ENCODE data around the gene ANAPC13. TPM values are rescaled to one million over a fixed set of nuclear protein-coding genes. Genes with fewer than 3 reads are reported as not detected.

ANAPC13 gene
- polyA plus RNA-seq, 1 donor, result 60.3 TPM

DNA sequence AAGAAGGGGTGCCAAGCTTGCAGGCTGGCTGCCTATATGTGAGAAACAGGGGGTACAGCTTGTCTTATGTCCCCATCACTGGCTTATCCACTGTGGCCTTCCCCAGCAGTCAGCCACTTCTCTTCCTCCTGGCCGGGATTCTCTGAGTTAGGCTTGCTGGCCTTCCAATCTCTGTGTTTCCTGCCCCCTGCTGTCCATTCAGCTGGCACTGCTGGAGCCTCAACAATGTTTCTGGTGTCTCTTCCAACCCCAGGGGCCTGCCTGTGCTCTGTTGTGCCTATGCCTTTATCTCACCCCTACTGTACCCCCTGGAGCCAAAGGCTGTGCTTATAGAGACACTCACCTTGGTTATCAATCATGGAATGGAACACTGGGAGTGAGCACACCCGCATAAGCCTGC, 36.5 kb downstream of the ANAPC13 start:
- DNase-seq, result no peak

DNA sequence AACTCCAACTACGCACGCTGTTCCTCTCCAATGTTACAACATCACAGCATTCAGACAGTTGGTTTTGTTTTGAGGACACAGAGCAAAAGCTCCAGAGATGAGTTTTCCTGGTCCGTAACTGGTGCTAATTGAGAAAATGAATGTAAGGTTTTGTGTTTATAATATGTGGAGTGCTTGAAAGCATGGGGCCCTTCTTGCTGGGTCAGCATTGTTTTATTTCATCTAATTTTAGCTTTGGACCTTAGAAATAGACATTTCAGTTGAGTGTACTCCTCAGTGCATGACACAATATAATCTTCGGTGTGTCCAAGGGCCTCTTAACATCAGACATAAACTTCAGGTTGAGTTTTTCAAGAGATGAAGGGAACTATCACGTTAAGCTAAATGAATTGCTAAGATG, 37.1 kb downstream of the ANAPC13 start:
- no peak for DNase-seq

DNA sequence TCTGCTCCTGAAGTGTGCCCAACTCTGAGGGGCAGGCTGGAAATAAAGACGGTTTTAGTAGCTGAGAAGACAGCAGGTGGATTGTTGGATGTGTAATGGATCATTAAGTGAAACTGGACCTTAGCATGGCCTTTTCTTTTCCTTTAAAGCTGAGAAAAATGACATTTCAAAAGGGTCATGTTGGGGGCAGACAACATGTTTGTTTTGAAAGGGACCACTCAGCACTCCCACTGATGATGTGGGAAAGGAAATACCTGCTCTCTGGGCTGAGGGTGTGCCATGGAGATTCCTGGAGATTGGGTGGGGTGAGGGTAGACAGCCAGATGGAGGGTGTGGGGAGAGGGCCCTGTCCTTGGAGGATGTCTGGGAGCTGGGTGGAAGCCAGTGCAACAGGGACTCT, 38.4 kb downstream of the ANAPC13 start:
- DNase-seq, result no peak

DNA sequence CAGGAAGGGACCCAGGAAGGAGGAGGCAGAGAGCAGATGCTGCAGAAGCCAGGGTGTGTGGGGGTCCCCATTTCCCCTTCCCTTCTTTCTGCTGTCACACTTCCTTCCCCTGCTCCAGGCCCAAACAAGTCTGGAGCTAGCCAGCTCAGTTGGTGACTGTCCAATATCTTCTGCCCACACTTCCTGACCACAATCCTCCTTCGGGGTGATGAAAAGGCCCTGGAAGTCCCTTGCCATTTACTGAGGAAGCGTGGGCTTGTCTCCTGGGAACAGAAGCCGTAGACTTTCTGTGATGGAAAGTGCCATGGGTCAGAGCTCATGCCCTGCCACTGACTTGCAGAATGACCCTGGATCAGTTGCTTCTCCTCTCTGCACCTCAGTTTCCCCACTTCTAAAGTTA, 39.0 kb downstream of the ANAPC13 start:
- no peak for DNase-seq

DNA sequence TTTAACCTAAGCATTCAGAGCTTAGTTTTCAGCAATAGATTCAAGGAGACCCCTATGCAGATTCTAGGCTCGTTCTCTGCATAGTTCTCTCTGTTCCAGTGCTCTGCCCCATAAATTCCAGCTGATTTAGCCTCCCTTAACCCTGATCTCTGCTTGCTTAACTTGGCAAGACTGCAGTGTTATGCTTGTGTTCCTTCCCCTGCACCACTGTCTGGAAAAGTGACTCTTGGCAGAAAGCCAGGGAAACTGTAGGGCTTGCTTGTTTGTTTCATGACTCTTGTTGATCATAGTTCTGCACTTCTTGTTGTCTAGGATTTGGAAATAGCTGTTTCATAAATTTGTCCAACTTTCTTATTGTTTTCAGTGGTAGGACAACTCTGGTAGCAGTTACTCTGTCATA, 40.1 kb downstream of the ANAPC13 start:
- no peak for DNase-seq

DNA sequence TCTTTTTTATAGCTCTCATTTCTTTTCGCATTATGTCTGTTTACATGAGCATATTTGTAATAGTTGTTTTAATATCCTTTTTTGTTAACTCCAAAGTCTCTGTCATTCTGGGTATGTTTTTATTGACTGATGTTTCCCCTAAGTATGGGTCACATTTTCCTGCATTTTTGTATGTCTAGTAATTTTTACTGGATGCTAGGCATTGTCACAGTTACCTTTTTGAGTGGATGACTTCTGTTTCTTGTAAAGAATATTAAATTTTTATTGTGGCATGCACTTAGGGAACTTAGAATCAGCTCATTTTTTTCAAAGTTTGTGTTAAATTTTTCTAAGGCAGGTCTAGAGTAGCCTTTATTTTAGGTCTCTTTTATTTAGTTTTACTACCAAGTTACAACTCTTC, 40.7 kb downstream of the ANAPC13 start:
- no peak for DNase-seq

DNA sequence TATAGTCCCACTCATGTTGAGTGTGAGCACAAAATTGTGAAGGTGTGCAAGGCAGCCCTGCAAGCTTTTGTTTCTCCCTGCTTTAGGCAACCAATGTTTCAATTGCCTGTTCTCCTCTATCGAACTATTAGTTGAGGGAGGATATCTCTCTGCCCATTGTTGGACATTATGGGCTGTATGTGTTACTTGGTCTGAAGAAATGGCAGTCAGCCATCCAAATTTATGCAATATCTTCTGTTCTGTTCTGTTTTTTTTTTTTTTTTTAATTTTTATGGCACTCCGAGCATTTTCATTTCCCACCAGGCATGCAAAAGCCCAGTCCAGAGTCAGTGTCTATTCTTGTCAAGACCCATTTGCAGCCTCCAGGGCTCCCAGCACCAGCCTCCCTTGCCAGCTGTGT, 44.0 kb downstream of the ANAPC13 start:
- DNase-seq, result no peak

DNA sequence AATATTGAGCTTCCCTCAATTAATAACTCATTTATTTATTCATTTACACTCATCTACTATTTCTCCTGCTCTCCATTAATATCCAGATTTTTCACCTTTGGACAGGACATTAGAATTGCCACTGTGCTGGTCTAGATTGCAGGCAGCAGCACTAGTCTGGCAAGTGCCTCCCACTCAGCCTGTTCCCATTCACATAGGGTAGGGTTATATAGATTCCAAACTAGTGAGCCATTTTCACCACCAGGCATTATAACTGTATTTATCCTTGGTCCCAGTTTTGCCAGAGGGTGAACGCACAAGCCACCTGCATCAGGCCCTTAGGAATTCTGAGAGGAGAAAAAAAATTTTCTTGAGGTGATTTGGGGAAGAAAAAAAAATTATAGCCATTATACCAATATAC, 44.5 kb downstream of the ANAPC13 start:
- DNase-seq, result no peak

DNA sequence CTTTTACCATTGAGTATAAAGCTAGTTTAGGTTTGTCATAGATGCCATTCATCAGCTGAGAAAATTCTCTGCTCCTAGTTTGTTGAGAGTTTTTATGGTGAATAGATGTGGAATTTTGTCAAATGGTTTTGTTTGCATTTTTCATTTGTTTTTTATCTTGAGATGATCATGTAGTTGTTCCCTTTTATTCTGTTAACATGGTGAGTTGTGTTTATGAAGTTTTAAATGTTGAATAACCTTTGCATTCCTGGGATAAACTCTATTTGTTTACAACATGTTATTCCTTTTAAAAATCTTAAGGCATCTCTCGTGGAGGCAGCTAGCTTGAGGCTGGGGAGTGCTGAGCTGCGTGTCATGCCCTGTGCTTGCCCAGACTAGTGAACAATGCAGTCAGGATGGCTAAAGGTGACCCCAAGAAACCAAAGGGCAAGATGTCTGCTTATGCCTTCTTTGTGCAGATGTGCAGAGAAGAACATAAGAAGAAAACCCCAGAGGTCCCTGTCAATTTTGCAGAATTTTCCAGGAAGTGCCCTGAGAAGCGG, 48.5 kb downstream of the ANAPC13 start:
- no peak for DNase-seq

DNA sequence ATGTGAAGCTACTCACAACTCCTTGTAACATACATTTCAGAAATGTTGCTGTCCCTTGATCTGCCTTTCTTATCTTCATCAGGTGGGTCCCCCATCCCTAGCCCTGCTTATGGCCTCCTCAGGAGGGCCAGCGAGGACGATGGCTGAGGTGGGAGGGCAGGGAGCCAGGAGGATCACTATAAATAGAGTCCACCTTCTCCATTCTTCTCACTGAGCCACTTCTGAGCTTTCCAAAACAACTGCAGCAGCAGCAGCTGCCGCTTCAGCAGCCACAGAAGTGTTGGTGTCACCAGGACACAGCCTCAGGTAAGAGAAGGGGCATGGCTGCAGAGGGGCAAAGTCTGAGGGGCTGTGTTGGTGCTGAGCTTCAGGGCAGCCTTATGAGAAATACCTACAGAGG, 53.5 kb downstream of the ANAPC13 start:
- no peak for DNase-seq

DNA sequence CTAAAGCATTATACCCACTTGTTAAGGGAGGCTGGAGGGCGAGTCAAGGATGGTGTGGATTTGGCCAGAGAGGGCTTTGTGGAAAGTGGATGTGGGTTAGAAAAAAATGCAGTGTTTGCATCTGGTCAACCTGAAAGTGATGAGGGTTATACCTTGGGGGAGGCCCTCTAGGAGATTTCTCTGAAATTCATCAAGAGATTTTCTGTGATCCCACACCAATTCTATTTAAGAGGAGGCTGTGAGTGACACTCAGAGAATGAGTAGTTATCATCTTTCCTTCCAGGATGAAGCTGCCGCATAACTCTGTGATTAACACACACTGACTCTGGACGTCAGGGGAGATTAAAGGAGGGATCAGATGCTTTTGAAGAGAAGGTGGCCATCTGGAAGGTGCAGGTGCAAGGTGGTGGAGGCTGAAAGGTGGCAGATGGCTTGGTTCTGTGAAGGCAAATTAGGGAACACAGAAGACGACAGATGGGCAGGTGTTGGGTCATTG, 54.8 kb downstream of the ANAPC13 start:
- DNase-seq, result no peak

DNA sequence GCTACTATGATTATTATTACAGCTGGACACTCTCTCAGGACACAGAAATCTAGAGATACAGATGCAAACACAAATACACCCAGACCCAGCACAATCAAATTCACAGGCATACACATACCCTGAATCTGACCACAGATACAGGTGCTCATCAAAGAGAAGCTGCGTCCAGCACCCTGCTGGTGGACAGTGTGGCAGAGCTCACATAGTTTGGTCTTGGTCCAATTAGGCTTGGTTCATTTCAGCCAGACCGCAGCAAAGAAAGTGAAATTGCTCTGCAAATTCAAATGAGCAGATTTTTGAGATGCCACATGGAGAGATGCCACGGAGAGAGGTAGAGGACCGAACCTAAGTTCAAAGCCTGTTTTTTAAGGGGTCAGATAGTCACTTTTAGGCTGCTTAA, 55.6 kb downstream of the ANAPC13 start:
- no peak for DNase-seq

DNA sequence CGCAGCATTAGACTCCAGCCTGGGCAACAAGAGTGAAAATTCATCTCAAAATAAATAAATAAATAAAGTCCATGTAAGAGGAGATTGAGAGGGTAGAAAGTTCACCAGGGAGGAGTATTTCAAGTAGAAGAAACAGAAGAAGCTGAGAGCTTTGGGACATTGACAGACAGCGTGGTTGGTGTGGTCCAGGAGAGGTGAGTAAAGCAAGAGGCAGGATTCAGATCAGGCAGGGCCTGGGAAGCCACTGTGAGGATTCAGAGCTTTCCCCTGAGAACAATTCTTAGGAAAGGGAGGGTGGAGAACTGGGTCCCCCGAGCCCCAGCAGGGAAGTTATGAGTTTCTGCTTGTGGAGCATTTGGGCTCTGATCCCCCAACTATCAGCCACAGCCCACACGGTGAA, 57.4 kb downstream of the ANAPC13 start:
- no peak for DNase-seq

Other genes with a start within 250 kb of the ANAPC13 start
- 52.3 TPM for gene RYK, start 235.1 kb downstream of the ANAPC13 start, polyA plus RNA-seq (ENCODE audit: insufficient read length)
- 73.7 TPM for gene AMOTL2, start 111.5 kb downstream of the ANAPC13 start, polyA plus RNA-seq (ENCODE audit: insufficient read length)
- gene CEP63, start 72 bp upstream of the ANAPC13 start, polyA plus RNA-seq (ENCODE audit: insufficient read length), result 35.5 TPM
- gene KY, start 165.0 kb upstream of the ANAPC13 start, polyA plus RNA-seq (ENCODE audit: insufficient read length), result 96.9 TPM

Measured in hindlimb muscle (tissue), 1 donor.